Measurements from ENCODE around the gene ANKRD17.

Gene ANKRD17

DNA sequence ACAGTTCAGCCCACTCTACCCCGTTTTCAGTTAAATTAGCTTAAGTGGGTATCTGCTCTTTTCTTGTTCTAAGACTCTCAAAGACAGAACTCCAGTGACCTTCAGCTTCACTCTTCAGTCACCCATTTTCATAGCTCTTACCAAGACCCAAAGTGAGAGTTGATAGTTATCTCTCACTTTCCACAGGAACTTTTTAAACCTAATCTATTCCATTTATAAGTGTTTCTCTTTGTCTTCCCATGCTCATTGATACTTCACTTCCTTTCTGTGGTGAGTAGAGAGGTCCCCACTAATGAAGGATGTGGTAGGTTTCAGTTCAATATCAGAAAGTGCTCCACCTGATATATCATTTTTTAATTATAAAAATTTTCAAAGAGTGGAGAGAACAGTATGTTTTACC is 222.5 kb downstream of the ANKRD17 start:
- TF ChIP-seq, protein P1, sequence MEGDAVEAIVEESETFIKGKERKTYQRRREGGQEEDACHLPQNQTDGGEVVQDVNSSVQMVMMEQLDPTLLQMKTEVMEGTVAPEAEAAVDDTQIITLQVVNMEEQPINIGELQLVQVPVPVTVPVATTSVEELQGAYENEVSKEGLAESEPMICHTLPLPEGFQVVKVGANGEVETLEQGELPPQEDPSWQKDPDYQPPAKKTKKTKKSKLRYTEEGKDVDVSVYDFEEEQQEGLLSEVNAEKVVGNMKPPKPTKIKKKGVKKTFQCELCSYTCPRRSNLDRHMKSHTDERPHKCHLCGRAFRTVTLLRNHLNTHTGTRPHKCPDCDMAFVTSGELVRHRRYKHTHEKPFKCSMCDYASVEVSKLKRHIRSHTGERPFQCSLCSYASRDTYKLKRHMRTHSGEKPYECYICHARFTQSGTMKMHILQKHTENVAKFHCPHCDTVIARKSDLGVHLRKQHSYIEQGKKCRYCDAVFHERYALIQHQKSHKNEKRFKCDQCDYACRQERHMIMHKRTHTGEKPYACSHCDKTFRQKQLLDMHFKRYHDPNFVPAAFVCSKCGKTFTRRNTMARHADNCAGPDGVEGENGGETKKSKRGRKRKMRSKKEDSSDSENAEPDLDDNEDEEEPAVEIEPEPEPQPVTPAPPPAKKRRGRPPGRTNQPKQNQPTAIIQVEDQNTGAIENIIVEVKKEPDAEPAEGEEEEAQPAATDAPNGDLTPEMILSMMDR (IDR thresholded peaks at IDR 0.05) = no peak
- Histone ChIP-seq H3K4me3 (no peak overlapping the region), H3K27ac (no peak overlapping the region)
- no peak for DNase-seq (ENCODE audit: low spot score)

DNA sequence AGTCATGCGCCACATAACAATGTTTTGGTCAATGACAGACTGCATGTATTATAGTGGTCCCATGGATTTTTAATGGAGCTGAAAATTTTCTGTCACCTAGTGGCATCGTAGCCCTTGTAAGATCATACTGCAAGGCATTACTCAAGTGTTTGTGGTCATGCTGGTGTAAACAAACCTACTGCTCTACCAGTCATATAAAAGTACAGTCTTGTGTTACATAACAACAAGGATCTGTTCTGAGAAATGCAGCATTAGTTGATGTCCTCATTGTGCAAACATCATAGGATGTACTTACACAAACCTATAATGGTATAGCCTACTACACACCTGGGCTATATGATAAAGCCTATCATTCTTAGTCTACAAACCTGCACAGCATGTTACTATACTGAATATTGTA is 223.7 kb downstream of the ANKRD17 start:
- Histone ChIP-seq H3K27ac (no peak overlapping the region), H3K4me3 (no peak overlapping the region)
- DNase-seq (ENCODE audit: low spot score) = no peak
- TF ChIP-seq, protein P1 (IDR thresholded peaks at IDR 0.05) = no peak

DNA sequence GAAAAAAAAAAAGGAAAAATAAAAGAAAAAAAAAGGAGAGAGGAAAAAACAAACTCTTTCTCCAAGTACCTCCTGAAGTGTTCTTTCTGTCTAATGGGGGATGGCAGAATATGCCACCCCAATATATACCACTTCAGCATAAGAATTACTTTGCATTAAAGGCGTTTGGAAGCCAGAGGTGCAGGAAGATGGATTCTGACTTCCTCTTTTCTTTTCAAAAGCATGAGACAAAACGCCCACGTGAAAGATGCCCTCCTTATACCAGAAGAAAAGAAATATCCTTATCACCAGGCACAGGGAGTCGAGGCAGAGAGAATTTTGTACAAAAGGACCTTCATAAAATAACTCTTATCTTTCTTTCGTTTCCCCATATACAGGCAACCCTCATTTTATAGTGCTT is 230.0 kb downstream of the ANKRD17 start:
- DNase-seq (ENCODE audit: low spot score) = no peak
- Histone ChIP-seq H3K4me3 (no peak overlapping the region), H3K27ac (no peak overlapping the region)
- TF ChIP-seq, protein P1 (IDR thresholded peaks at IDR 0.05) = no peak

All from coronary artery (tissue), 2 donors.